Neutrophil (primary cell): ENCODE measurements around the gene LRRTM4.

Source experiments
- H3K27ac ChIP-seq: fragments of 200-600 bp; sonication (generic); 2 replicates; pipeline ENCODE4 v1.5.1; 2016; ENCODE audit warnings: mild to moderate bottlenecking, moderate library complexity
- H3K27me3 ChIP-seq: fragments of 200-600 bp; sonication (generic); 2 replicates; pipeline ENCODE4 v1.6.0; 2016; ENCODE audit warnings: mild to moderate bottlenecking
- H3K36me3 ChIP-seq: fragments of 200-600 bp; sonication (generic); 2 replicates; pipeline ENCODE4 v1.5.1; 2017
- H3K4me1 ChIP-seq, 2 experiments: fragments of 200-600 bp in 1 of 2; sonication (generic) in 1 of 2; 1 replicate in 1 of 2; 2 replicates in 1 of 2; pipeline versions ENCODE4 v1.5.1 to v1.6.1; 2013 to 2016; ENCODE audit warnings: low read depth in 1 of 2, low read length in 1 of 2, mild to moderate bottlenecking in 1 of 2, moderate library complexity in 1 of 2; ENCODE audit not compliant: control insufficient read depth in 1 of 2, insufficient read depth in 1 of 2
- H3K4me3 ChIP-seq, 2 experiments: fragments of 200-600 bp in 1 of 2; sonication (generic) in 1 of 2; 1 replicate in 1 of 2; 2 replicates in 1 of 2; pipeline ENCODE4 v1.5.1; 2013 to 2016; ENCODE audit warnings: low read depth in 1 of 2, low read length in 1 of 2, mild to moderate bottlenecking in 1 of 2, moderate library complexity in 1 of 2
- H3K9me3 ChIP-seq: fragments of 200-600 bp; sonication (generic); 2 replicates; pipeline ENCODE4 v1.5.1; 2016
- CTCF ChIP-seq: fragments of 200-600 bp; sonication (generic); IDR thresholded peaks from 2 replicates; pipeline ENCODE4 v1.5.1; 2016; ENCODE audit warnings: antibody characterized with exemption

Gene LRRTM4

GRCh38 chr2:77193858-77194448 is 328.2 kb downstream of the LRRTM4 start:
- Histone ChIP-seq H3K27me3 (no peaks in the 10 kb centered on the region), H3K9me3 (no peaks in the 10 kb centered on the region), H3K4me1 (no peaks in the 10 kb centered on the region), H3K4me3 (no peak overlapping the region), H3K27ac (no peak overlapping the region), H3K36me3 (no peaks in the 10 kb centered on the region)
- no peak for TF ChIP-seq CTCF

GRCh38 chr2:77192811-77193289 is 329.3 kb downstream of the LRRTM4 start:
- TF ChIP-seq CTCF, result no peak
- H3K4me3 ChIP-seq, result no peak overlapping the region

GRCh38 chr2:77191665-77192064 is 330.5 kb downstream of the LRRTM4 start:
- Histone ChIP-seq H3K9me3 (no peaks in the 10 kb centered on the region), H3K27ac (no peak overlapping the region), H3K4me1 (no peaks in the 10 kb centered on the region), H3K27me3 (no peaks in the 10 kb centered on the region), H3K36me3 (no peaks in the 10 kb centered on the region), H3K4me3 (no peak overlapping the region)
- no peak for TF ChIP-seq CTCF

More at GRCh38 chr2:77192811-77193289, 329.3 kb downstream of the LRRTM4 start:
- no peaks in the 10 kb centered on the region for H3K9me3 ChIP-seq
- H3K27me3 ChIP-seq, result no peaks in the 10 kb centered on the region
- no peaks in the 10 kb centered on the region for H3K4me1 ChIP-seq
- no peak overlapping the region for H3K27ac ChIP-seq
- no peaks in the 10 kb centered on the region for H3K36me3 ChIP-seq

GRCh38 chr2:77190721-77191346 is 331.3 kb downstream of the LRRTM4 start:
- Histone ChIP-seq H3K4me1 (no peaks in the 10 kb centered on the region), H3K27ac (no peak overlapping the region), H3K9me3 (no peaks in the 10 kb centered on the region), H3K36me3 (no peaks in the 10 kb centered on the region), H3K4me3 (no peak overlapping the region), H3K27me3 (no peaks in the 10 kb centered on the region)
- no peak for TF ChIP-seq CTCF

- no peaks in the 10 kb centered on the region for H3K36me3 ChIP-seq
- H3K4me1 ChIP-seq, result no peaks in the 10 kb centered on the region
- no peak overlapping the region for H3K27ac ChIP-seq
- no peak overlapping the region for H3K4me3 ChIP-seq
- no peak for TF ChIP-seq CTCF
- no peaks in the 10 kb centered on the region for H3K9me3 ChIP-seq
- no peaks in the 10 kb centered on the region for H3K27me3 ChIP-seq
These were observed 337.1 kb downstream of the LRRTM4 start for GRCh38 chr2:77185052-77185451.
